Stimulated activated CD4-positive, alpha-beta T cell treated with anti-CD3 and anti-CD28 coated beads, Interleukin-2, amount 100 ng/mL, for 48 hours (primary cell): ENCODE data around the gene ZNF407.

Experiments used
- DNase-seq, 2 donors: peaks; one replicate each; pipeline ENCODE4 v3.0.0-alpha.2; 2020

ZNF407 gene

GRCh38 chr18:74682141-74682990 lies 84.7 kb downstream of the ZNF407 start:
- no peak for DNase-seq

GRCh38 chr18:74682991-74683297 lies 85.3 kb downstream of the ZNF407 start:
- DNase-seq = no peak

DNA sequence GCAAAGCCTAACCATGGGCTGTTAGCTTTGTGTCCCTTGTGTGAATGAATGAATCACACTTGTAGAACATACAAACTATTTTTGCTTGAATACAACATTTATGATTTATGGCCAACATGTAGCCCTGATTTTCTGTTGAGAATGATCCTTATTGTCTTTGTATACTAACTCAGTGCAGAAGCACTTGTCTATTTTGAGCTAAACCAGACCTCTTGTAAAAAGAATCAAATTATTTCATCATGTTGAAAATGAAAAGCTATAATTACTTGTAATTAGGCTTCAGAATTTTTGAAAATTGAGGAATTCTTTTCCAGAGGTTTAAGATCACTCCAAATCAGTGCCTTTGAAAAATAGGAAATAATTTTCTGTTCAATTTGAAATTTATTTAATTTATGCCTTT lies 85.9 kb downstream of the ZNF407 start:
- no peak for DNase-seq

DNA sequence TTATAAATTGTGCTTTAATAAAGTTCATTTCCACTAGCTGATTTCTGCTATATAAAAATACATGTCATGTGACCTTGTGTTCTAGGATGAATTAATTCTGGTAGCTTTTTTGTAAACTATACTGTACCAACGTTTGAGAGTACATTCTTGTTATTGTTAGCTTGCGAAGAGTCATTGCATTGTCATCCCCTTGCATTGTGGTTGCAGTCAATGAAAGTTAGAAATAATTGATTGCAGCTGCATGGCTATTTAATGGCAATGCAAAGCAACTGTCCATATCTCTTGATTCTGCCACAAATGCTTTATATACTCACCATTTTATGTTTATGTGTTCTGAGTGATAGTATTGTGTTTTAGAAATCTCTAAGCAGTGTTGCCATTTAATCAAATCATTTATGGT lies 91.6 kb downstream of the ZNF407 start:
- no peak for DNase-seq

GRCh38 chr18:74692367-74693013 lies 94.8 kb downstream of the ZNF407 start:
- no peak for DNase-seq

GRCh38 chr18:74694436-74694835 lies 96.8 kb downstream of the ZNF407 start:
- no peak for DNase-seq

- no peak for DNase-seq
These were observed 97.5 kb downstream of the ZNF407 start for GRCh38 chr18:74695170-74695569.

GRCh38 chr18:74698881-74699280 lies 101.2 kb downstream of the ZNF407 start:
- DNase-seq = no peak

DNA sequence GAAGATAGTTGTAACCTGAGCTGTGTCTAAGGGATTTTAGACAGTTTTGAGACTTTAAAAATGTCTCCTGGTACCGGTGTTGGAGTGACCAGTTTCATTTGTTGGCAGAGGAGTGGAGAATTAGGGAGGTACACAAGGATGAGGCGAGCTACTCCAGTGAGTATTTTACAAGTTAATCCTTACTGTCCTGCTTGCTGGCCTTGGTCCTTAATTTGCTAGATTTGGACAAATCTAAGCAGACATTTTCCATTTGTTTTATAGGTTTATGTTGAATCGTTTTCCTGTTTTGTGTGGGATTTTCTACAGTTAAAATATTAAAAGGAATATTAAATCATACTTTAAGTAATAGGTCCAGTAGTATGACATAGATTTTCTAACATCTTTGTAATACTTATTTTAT lies 101.8 kb downstream of the ZNF407 start:
- no peak for DNase-seq

- no peak for DNase-seq
These were observed 105.3 kb downstream of the ZNF407 start for GRCh38 chr18:74702950-74703349.

DNA sequence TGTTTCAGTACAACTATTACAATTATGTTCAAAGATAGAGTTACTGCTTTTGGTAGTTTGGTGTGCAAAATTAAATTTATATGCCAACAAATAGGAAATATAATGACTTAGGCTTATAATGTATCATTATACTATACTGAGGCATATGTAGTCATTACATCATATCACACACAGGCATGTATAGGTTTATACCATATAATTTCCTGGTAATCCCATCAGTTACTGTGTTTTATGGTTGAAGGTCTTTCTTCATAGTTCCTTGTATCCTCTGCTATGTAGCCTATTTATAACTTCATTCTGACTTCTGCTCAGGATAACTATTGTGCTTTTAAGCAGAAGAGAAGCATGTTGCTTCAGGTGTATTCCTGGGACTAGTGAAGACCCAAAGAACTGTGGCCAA lies 110.5 kb downstream of the ZNF407 start:
- no peak for DNase-seq

DNA sequence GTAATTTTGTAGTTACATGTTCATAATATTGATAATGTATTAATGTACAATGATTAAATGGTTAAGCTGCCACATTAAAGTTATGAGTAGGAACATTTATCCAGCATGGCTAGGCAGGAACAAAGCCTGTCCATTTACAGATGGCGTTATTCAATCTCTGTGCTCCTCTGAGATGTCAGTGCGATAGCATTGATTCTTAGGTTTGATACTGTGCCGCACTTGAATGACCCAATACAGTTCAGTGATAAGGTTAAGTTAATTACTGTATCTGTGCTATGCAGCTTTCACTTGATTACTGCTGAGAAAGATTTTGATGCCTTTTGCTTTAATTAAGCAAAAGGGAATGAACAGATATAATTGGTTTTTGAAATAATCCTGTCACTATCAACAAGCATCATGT lies 111.8 kb downstream of the ZNF407 start:
- DNase-seq = no peak

- no peak for DNase-seq
These were observed 116.5 kb downstream of the ZNF407 start for GRCh38 chr18:74714120-74714519.

- DNase-seq = no peak
These were observed 117.1 kb downstream of the ZNF407 start for GRCh38 chr18:74714791-74715190.

DNA sequence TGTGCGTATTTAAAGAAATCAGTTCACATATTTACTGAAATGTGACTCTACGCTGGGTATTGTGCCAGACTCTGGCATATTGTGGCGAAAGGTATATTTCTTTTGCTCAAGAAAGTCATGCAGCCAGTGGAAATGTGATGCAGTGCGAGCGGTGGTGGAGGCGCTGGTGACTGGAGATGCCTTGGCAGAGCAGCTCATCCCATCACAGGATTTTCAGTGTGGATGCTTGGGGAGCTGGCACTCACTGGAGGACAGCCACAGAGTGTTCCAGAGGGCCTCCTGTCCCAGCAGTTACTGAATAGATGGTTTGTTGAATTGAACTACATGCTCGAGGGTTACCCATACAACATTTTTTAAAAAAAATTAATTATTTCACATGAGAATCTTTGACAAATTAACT lies 117.6 kb downstream of the ZNF407 start:
- no peak for DNase-seq

DNA sequence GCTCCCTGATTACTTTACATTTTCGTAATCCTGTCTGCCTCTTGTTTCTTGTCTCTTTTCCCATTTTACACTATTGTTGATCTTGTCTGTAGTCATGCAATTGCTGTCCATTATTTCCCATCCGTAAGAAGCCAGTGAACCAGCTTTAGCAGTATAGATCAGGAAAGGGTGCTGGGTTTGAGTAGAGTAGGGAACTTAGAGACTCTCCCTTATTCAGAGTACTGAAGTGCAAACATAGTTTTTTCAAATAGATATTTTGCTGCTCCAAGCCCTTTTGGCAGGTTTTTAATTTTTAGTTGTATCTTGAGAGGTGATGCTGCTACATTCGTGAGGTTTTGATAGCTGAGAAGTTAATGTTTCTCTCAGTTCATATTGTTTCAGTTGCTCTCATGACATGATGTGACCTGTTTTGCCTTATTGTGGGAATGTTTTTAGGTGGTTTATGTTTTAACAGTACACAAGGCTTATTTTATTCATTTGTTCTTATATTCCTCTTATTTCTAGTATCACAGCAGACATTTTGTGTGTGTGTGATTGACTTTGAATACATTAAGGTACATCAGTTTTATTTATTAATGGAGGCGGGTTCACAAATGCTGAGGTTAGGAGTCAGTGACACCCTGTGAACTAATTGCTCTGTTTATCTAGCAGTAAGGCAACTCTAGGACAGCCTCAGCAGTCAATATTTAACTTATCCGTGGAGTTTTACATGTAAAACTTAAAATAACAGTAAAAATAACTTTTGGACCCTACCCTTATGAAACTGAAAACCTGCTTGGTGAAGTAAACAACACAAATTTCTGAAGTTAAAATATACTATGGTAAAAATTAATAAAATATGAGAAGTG lies 118.4 kb downstream of the ZNF407 start:
- no peak for DNase-seq

- DNase-seq = no peak
These were observed 120.6 kb downstream of the ZNF407 start for GRCh38 chr18:74718312-74718711.

DNA sequence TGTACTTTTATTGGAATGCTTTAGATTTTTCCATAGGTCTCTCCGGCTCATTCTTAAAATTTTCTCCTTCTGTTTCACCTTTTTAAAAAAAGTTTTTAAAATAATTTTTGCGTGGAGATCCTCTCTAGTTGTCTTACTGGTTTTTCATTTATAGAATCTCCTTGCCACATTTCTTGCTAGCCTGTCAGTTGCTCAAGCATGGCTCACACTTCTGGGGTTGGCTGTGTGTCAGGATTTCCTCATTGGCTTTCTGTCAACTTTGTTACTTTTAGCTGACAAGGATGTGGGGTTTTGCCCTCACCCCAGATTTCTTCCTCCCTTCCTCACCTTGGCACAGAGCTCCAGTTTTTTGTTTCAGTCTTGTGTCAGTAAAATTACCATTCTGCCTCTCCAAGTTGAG lies 124.6 kb downstream of the ZNF407 start:
- no peak for DNase-seq

GRCh38 chr18:74724186-74724585 lies 126.5 kb downstream of the ZNF407 start:
- DNase-seq = no peak

DNA sequence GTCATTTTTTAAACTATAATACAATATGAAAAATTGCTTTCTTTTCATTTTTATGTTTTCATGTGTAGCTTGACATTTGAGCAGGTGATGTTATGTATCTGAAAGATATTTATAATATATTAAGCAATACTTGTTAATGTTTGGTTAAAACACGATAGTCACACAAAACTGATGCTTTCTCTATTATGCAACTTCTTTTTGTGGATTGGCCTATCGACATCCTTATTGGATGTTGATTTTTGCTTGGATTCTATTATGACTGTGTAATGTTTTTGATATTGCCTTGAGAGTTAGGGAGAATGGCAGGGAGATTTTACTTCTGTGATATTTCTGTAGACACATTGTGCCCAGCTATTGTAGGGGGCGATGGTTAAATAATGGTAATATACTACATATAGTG lies 128.0 kb downstream of the ZNF407 start:
- DNase-seq = no peak

- no peak for DNase-seq
These were observed 130.9 kb downstream of the ZNF407 start for GRCh38 chr18:74728586-74728985.

- no peak for DNase-seq
These were observed 133.4 kb downstream of the ZNF407 start for GRCh38 chr18:74731097-74731496.

GRCh38 chr18:74732380-74732779 lies 134.7 kb downstream of the ZNF407 start:
- DNase-seq = no peak

DNA sequence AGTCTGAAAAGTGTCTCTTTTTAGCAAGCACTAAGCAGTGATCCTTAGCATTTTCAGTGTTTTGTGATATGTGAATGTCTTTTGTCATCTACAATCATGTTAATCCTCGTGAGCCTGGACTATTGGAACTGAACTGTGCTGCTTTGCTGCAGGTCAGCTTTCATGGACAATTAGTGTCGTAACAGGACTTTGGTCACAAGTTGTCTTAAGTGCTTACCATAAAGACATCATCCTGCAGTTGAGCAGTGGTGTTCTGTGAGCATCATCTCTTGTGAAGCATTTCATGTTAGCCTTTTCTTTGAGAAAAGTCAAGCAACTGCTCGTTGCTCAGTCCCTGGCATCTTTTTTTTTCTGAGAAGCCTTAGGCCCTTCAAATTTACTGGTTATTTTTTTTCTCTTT lies 135.9 kb downstream of the ZNF407 start:
- DNase-seq = no peak
